HepG2 (cell line): ENCODE measurements around the gene ZFR. TPM values are rescaled to one million over a fixed set of nuclear protein-coding genes. Genes with fewer than 3 reads are reported as not detected.
A peak's percentile ranks its signal among the peaks of the same experiment; 100 is the strongest.

Experiments used
- ATAC-seq: fragments of 200-7000 bp; cut with Tn5 transposase; 3 replicates; pipeline ENCODE4 v1.9.1; 2020; ENCODE audit warnings: mild to moderate bottlenecking, moderate library complexity
- BruUV-seq: library from RNA; stranded (reverse); fragments of 400-500 nt; replicated peaks from 2 replicates; lab custom pipeline; 2021; lab: Mats Ljungman, UMichigan
- CTCF ChIA-PET: fragments of 300-600 bp; formaldehyde crosslinking; extraction: SDS; loops from one replicate; lab custom pipeline; 2021; ENCODE audit warnings: low total read pairs, inconsistent platforms, low intra/inter-chr PET ratio; lab: Yijun Ruan, JAX
- POLR2A ChIA-PET: fragments of 350-600 bp; sonication (Branson Sonifier 250); formaldehyde crosslinking; loops from one replicate; lab custom pipeline; 2020; ENCODE audit warnings: antibody characterized with exemption, inconsistent platforms; lab: Yijun Ruan, JAX
- DNase-seq: peaks from one replicate; pipeline ENCODE4 v3.0.0-alpha.2; 2015; ENCODE audit warnings: low spot score
- FAIRE-seq: peaks from 3 replicates; lab custom pipeline; 2011; peaks lifted over from hg19 to GRCh38; lab: Jason Lieb, UNC
- H2AFZ ChIP-seq: one replicate; pipeline ENCODE4 v1.6.1; 2011; ENCODE audit warnings: low read length, inconsistent platforms
- H3K27ac ChIP-seq: fragments of 300-600 bp; 3 replicates; pipeline ENCODE4 v1.8.0; 2011; ENCODE audit warnings: mixed run types, mild to moderate bottlenecking, mixed read lengths, low read length, inconsistent platforms; ENCODE audit not compliant: insufficient read depth; ENCODE audit errors: extremely low read length
- H3K27me3 ChIP-seq, 2 experiments: fragments of 200-600 bp in 1 of 2; 2 replicates in 1 of 2; 3 replicates in 1 of 2; pipeline versions ENCODE4 v1.6.0 to v1.8.0; 2011; ENCODE audit warnings: low read length in 2 of 2, mild to moderate bottlenecking in 2 of 2, moderate library complexity in 2 of 2, inconsistent platforms in 1 of 2; ENCODE audit not compliant: insufficient read depth in 2 of 2, control insufficient read depth in 1 of 2
- H3K36me3 ChIP-seq, 2 experiments: fragments of 200-600 bp in 1 of 2; replicated peaks in 1 of 2; 2 replicates in 1 of 2; 3 replicates in 1 of 2; pipeline versions ENCODE4 v1.5.1 to v1.8.0; 2011; ENCODE audit warnings: low read length in 2 of 2, inconsistent platforms in 1 of 2; ENCODE audit not compliant: insufficient read depth in 2 of 2, control insufficient read depth in 1 of 2
- H3K4me1 ChIP-seq: 2 replicates; pipeline ENCODE4 v1.5.1; 2012; ENCODE audit warnings: low read length, inconsistent platforms; ENCODE audit not compliant: insufficient read depth
- H3K4me2 ChIP-seq: 2 replicates; pipeline ENCODE4 v1.6.0; 2011; ENCODE audit warnings: low read depth, low read length, inconsistent platforms
- H3K4me3 ChIP-seq, 3 experiments: fragments of 200-600 bp in 1 of 3; sonication (generic), shearing (Covaris generic) in 1 of 3; replicated peaks in 1 of 3; 2 replicates each; pipeline ENCODE4 v1.5.1; 2011 to 2016; ENCODE audit warnings: low read length in 3 of 3, inconsistent platforms in 2 of 3, low read depth in 2 of 3, mild to moderate bottlenecking in 2 of 3, control low read depth in 1 of 3, mixed read lengths in 1 of 3; ENCODE audit not compliant: insufficient read depth in 1 of 3
- H3K79me2 ChIP-seq: one replicate; pipeline ENCODE4 v1.6.1; 2011; ENCODE audit warnings: low read length, inconsistent platforms; ENCODE audit not compliant: insufficient read depth
- H3K9ac ChIP-seq: 2 replicates; pipeline ENCODE4 v1.6.0; 2011; ENCODE audit warnings: mild to moderate bottlenecking, low read depth, low read length, inconsistent platforms; ENCODE audit not compliant: insufficient read depth
- H3K9me3 ChIP-seq: 2 replicates; pipeline ENCODE4 v1.5.1; 2012; ENCODE audit warnings: mild to moderate bottlenecking, low read length
- H4K20me1 ChIP-seq: 2 replicates; pipeline ENCODE4 v1.6.0; 2011; ENCODE audit warnings: inconsistent platforms, mild to moderate bottlenecking, low read length, moderate library complexity; ENCODE audit not compliant: insufficient read depth
- IKZF4 ChIP-seq: sonication (generic); formaldehyde crosslinking; IDR thresholded peaks from 2 replicates; pipeline ENCODE4 v1.5.1; 2020; ENCODE audit warnings: borderline replicate concordance, mild to moderate bottlenecking, low read depth, missing genetic modification reagents; ENCODE audit errors: not compliant biosample characterization
- ISX ChIP-seq: sonication (generic); formaldehyde crosslinking; conservative IDR thresholded peaks from 2 replicates; pipeline ENCODE4 v1.5.0; 2020; ENCODE audit warnings: missing genetic modification reagents
- RARA ChIP-seq: IDR thresholded peaks from 2 replicates; pipeline ENCODE4 v1.6.1; 2016; ENCODE audit warnings: missing genetic modification reagents, missing compliant biosample characterization
- RERE ChIP-seq: IDR thresholded peaks from 2 replicates; pipeline ENCODE4 v1.6.1; 2016; ENCODE audit warnings: low read depth, missing genetic modification reagents, missing compliant biosample characterization
- SALL2 ChIP-seq: sonication (generic); formaldehyde crosslinking; IDR thresholded peaks from 2 replicates; pipeline ENCODE4 v1.8.1; 2023; ENCODE audit warnings: mild to moderate bottlenecking, missing genetic modification reagents, inconsistent platforms
- SP5 ChIP-seq: IDR thresholded peaks from 2 replicates; pipeline ENCODE4 v1.6.1; 2016; ENCODE audit warnings: low read depth, borderline replicate concordance
- TCF7L2 ChIP-seq: IDR thresholded peaks from 2 replicates; pipeline ENCODE4 v1.6.1; 2011; ENCODE audit warnings: mild to moderate bottlenecking, low read depth, low read length, moderate library complexity
- ZKSCAN1 ChIP-seq: fragments of 150-350 bp; IDR thresholded peaks from 2 replicates; pipeline ENCODE4 v1.6.1; 2014; ENCODE audit warnings: low read length
- ZNF10 ChIP-seq: sonication (generic); formaldehyde crosslinking; IDR thresholded peaks from 2 replicates; pipeline ENCODE4 v1.4.0; 2020; ENCODE audit warnings: mild to moderate bottlenecking, low read depth, missing genetic modification reagents, borderline replicate concordance
- ZNF432 ChIP-seq: sonication (generic); formaldehyde crosslinking; IDR thresholded peaks from 2 replicates; pipeline ENCODE4 v1.5.0; 2020; ENCODE audit warnings: missing genetic modification reagents, mild to moderate bottlenecking, borderline replicate concordance
- ZNF777 ChIP-seq: sonication (generic); formaldehyde crosslinking; IDR thresholded peaks from 2 replicates; pipeline ENCODE4 v1.4.0; 2020; ENCODE audit warnings: missing genetic modification reagents
- WGBS: methylation state at CpG from one replicate; pipeline ENCODE4 v1.1.6; 2017; ENCODE audit warnings: low lambda C conversion rate; 5-methylcytosine and 5-hydroxymethylcytosine counted together
- in situ Hi-C: cut with HindIII; loops from 2 replicates; pipeline ENCODE4 v1.10.0; 2017; ENCODE audit warnings: low pct_unique_long_range_greater_than_20kb; ENCODE audit not compliant: extremely low pct_ligation_motif_present
- intact Hi-C: fragments of 100-400 bp; cut with micrococcal nuclease; formaldehyde crosslinking; loops from one replicate; pipeline ENCODE4 v1.10.0; 2022; ENCODE audit not compliant: unreplicated experiment
- polyA plus RNA-seq, 8 experiments: library from polyadenylated mRNA; depleted of rRNA in 3 of 8; stranded (reverse) in 7 of 8; unstranded in 1 of 8; fragments of >200 nt; fragmentation: Illumina TruSeq in 4 of 8; extraction: Trizol in 4 of 8; gene quantifications; 2 replicates each; pipeline versions ENCODE4 v1.2.1 to v1.2.3, GENCODE V29; 2011 to 2016; ENCODE audit warnings: low read depth in 4 of 8, missing spikeins in 1 of 8, mixed read lengths in 1 of 8; ENCODE audit not compliant: insufficient read depth in 1 of 8
- total RNA-seq, 5 experiments: library from RNA; depleted of rRNA; stranded (reverse); fragments of >200 nt; fragmentation: Illumina TruSeq; extraction: Trizol; gene quantifications; 2 replicates each; pipeline ENCODE4 v1.2.3, GENCODE V29; 2016; ENCODE audit warnings: low read depth in 1 of 5

The ZFR gene
- total and polyA plus RNA-seq, 2 of the 13 experiments (the other 11 are each of a cell fraction or from before 2014, with no cell fraction given) = 89.0 to 92.8 TPM

GRCh38 chr5:32379421-32379820 lies 65.1 kb downstream of the ZFR start:
- in situ Hi-C loops = no loop called here
- TF ChIP-seq TCF7L2 (no peak), ZNF432 (CRISPR knock-in tag) (no peak), SALL2 (no peak), ZNF777 (no peak), IKZF4 (CRISPR knock-in tag) (no peak)
- peaks cover 6 to 64% of the 10 kb centered on the region in 2 experiments for H3K36me3 ChIP-seq
- no peak overlapping the region for H2AFZ ChIP-seq
- H4K20me1 ChIP-seq = no peaks in the 10 kb centered on the region
- no peak overlapping the region for H3K4me2 ChIP-seq
- peaks cover 13% of the 10 kb centered on the region for H3K4me1 ChIP-seq
- no TSS peak for BruUV-seq
- no peak overlapping the region for H3K9ac ChIP-seq
- H3K4me3 ChIP-seq = no peak overlapping the region
- no peaks in the 10 kb centered on the region for H3K27me3 ChIP-seq
- H3K79me2 ChIP-seq = no peaks in the 10 kb centered on the region
- ATAC-seq (peak; percentile 40; the same call in 1 of the 3 replicates), FAIRE-seq (no peak), DNase-seq (no peak)
- intact Hi-C loops = no loop called here
- H3K9me3 ChIP-seq = no peaks in the 10 kb centered on the region
- CTCF ChIA-PET = no interaction called here
- H3K27ac ChIP-seq = peak overlapping the region; percentile 11
- POLR2A ChIA-PET = no interaction called here

- intact Hi-C loops = no loop called here
Observed at GRCh38 chr5:32378966-32379365, 65.6 kb downstream of the ZFR start.

More at GRCh38 chr5:32378966-32379365, 65.6 kb downstream of the ZFR start:
- TF ChIP-seq RERE (CRISPR knock-in tag) = no peak
- TF ChIP-seq ZNF10 (CRISPR knock-in tag) = no peak
- no peak for TF ChIP-seq SP5 (CRISPR knock-in tag)
- TF ChIP-seq RARA (CRISPR knock-in tag) = no peak
- no peak for TF ChIP-seq ZKSCAN1
- TF ChIP-seq ISX (CRISPR knock-in tag) = no peak
- no peak for ATAC-seq
- Histone ChIP-seq H3K4me2 (no peak overlapping the region), H2AFZ (no peak overlapping the region), H3K27ac (peak overlapping the region; percentile 11), H3K4me3 (no peak overlapping the region), H3K9me3 (no peaks in the 10 kb centered on the region), H3K9ac (no peak overlapping the region), H3K4me1 (peaks cover 13% of the 10 kb centered on the region), H3K79me2 (no peaks in the 10 kb centered on the region), H4K20me1 (no peaks in the 10 kb centered on the region), H3K27me3 (no peaks in the 10 kb centered on the region), H3K36me3 (peaks cover 7 to 62% of the 10 kb centered on the region in 2 experiments)
- BruUV-seq = no TSS peak
- in situ Hi-C loops = no loop called here
- no peak for DNase-seq
- FAIRE-seq = no peak
- 79% methylated on average over 5 of the region's 5 CpGs for WGBS
- ChIA-PET POLR2A (no interaction called here), CTCF (no interaction called here)
